Stimulated activated CD4-positive, alpha-beta T cell treated with anti-CD3 and anti-CD28 coated beads, Interleukin-12 subunit alpha, Interleukin-12 subunit beta, amount 100 ng/mL, for 24 hours (primary cell): ENCODE measurements around the gene PLCL1.

Source experiments
- DNase-seq, 2 experiments: peaks; one replicate each; pipeline ENCODE4 v3.0.0-alpha.2; 2020; ENCODE audit warnings: low read depth in 2 of 2

PLCL1 gene

DNA sequence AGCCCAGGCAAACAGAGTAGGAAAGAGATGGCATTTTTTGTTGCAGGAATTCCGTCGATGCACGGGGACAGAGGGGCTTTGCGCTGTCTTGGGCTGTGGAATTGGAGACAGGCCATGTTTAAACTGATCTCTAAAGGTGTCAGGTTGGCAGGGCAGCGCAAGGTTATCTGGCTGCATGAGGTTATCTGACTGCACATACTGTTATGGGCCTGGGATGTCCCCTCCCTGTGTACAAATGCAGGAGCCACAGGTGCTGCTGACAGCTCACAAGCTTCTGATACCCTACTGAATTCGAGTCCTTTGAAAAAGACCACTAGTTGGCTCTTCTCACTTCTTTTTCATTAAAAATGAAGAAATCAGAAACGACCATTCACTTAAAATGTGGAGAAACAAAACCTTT, 255.4 kb downstream of the PLCL1 start:
- DNase-seq: no peak

DNA sequence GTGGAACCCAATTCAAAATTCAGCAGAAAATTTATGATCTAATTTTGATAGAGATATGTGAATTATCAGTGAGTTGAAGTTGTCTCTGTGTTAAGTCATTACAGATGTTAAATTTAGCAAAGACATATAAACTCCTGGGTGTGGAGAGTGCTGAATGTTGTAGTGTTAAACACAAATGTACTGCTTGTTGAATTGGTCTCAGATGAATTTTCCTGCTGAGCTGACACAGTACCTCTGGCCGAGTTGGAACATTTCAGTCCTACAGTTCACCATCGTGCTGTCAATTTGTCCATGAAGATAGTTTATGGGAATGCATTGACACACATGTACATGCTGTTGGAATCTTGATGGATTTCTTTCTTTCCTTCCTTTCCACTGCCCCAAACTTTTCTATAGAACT, 255.9 kb downstream of the PLCL1 start:
- DNase-seq: no peak

DNA sequence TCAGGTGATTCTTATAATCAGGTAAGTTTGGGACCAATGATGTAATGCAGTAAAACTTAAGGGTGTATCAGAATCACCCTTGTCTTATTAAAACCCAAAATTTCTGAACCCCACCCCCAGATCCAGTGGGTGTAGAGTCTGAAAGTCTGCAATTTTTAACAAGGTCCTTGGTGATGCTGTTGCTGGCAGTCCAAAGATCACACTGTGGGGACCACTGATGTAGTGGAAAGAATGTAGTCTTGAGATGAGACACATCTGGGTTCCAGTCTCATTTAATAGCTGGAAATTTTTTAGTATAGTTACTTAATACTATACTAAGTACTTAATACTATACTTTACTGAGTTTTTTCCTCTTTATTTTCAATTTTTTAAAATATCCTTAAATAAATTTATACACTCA, 258.4 kb downstream of the PLCL1 start:
- no peak for DNase-seq

DNA sequence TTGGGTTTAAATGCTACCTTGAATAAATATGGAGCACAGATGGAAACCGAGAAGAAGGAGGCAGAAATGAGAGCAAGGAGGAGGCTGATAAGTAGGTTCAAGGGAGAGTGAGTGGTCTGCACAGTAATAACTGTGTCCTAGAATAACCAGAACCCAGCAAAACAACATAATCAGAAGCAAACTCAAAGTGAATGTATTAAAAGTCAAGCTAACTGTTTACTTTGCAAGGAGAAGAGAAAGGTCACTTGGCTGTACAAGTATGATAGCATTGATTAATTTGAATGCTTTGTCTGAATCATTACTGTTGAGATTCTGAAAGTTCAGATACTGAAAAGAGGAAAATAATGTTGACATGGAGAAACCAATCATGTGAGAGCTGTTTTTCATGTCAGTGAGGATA, 258.8 kb downstream of the PLCL1 start:
- DNase-seq: no peak

DNA sequence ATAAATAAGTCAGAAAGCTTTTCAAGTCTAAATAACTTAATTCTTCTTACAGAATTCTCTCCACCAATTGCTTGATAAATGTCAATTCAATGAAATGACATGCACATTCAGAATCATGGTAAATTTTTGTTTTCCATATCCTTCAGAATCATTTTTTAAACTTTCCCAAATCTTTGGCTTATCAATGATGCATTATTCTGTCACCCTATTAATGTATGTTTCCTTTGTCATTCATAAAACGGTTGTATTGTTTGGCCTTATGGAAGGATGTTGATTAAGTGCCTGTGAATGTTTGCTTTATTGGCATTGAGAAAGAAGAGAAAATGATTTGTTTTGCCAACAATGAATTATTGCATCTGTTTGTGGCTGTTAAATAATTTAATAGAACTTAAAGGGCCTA, 260.9 kb downstream of the PLCL1 start:
- no peak for DNase-seq

DNA sequence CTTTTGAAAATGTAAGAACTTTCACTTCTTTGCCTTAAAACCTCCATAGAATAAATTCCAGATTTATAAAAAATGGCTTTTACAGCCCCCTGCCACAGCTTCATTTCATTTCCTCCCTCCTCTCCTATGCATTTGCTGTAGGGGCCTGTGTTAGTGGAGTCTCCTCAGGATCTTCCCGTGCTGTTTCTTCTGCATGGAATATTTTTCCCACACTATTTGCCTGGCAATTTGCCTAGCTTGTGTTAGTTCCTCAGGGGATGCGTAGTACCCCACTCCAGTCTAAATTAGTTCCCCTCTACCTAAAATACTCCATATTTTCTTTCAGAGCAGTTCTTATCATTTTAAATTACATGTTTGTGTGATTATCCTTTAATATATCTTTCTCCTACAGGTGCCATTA, 262.2 kb downstream of the PLCL1 start:
- DNase-seq: no peak

DNA sequence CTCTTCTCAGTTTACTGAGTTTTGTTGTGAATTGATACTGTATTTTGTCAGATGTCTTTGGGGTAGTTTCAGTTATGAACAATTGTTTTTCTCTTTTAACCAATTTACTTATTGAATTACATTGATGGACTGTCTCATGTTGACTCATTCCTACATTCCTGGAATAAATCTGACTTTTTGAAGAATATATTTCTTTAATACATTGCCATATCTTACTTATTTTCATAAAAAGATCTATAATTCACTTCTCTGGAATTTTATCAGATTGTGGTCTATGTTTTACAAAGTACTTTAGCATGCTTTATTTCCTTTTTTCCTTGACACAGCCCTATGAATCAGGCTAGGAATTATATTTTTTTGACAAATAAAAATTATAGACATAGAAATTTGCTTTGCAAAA, 268.3 kb downstream of the PLCL1 start:
- no peak for DNase-seq

DNA sequence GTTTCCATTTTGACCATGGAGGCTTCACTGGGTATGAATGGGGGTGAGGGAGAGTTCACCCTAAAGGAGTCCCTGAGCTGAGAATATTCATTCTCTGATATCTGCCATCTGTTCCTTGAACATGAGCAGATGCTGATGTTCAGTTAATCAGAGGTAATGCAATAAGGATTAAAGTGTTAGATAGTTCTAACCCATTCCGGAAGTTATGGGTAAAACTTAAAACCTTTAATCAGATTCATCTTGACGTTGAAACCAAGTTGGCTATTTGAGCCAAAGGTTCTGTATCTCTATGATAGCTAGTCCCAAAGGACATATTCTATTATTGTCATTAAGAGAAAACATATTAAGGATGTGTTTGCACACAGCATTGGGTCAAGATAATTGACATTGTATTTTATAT, 268.9 kb downstream of the PLCL1 start:
- DNase-seq: no peak

DNA sequence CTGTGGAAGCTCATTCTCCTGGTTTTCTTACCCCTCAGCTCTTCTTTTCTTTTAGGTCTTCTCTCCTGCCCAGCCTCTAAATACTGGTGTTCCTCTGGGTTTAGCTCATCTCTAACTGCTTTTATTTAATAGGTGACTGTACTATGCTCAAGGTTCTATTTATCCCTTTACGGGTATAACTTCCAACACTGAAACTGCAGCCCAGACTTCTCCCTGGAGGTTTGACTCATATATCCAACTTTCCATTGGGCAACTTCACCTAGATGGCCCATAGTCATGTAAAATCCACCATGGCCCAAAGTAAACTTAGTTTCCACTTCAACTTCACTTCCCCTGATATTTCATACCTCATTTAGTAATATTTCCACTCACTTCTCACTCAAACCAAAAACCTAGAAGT, 273.1 kb downstream of the PLCL1 start:
- DNase-seq: no peak

DNA sequence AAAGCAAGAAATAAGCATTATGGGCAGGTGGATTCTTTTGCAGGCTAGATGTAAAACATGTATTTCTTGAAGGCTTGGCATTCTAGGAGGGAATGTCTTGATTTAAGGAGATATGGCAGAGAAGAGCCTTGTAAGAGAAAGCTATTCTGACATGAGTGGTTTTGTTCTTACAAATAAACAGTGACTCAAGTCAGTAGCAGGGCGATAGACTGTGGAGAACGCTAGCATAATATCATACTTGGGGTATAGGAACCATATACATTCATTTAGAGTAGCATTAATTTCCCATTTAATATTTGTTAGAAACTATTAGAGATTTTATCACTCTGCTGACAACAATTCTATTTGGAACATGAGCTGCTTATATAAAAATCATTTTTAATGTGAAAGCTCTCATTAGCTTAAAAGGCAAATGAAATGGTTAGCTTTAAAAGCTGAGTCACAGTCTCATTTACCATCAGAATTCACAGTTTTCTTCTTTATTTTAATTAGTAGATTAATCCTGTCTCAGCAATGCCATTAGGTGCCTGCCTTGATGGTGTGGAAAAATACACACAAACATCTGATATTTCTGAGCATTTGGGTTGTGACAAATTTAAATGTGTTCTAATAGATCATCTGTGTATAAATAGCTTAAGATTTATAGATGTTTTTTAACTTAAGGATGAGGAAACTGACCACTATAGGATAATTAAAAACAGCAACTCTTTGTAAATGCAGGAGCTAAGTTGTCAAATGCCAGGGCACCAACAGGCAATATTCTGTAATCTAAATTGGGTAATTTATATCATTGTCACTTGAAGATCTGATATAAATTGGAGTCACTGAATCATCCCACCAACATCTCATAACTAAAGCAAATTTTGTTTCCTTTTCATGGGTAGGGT, 276.7 kb downstream of the PLCL1 start:
- DNase-seq: no peak

DNA sequence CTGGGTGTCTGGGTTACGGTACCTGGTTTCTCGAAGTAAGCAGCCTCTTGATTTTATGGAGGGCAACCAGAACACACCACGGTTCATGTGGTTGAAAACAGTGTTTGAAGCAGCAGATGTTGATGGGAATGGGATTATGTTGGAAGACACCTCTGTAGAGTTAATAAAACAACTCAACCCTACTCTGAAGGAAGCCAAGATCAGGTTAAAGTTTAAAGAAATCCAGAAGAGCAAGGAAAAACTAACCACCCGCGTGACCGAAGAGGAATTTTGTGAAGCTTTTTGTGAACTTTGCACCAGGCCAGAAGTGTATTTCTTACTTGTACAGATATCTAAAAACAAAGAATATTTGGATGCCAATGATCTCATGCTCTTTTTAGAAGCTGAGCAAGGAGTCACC, 279.8 kb downstream of the PLCL1 start:
- DNase-seq: no peak

DNA sequence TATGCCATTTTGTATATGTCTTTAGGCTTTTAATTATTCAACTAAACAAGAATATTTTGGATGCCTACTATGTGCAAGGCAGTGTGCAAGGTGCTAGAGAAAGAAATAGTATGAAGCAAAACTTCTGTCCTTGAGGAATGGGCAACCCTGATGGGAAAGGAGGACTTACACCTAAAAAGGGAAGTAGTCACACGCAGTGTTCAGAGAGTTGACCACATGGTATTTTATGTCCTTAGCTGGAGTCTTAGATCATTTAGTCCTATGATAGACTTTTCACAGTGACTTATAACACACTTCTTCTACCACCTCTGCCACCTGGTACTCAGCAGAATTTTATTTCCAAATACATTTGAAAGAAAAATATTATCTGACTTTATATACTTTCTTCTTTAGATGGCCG, 291.6 kb downstream of the PLCL1 start:
- no peak for DNase-seq

DNA sequence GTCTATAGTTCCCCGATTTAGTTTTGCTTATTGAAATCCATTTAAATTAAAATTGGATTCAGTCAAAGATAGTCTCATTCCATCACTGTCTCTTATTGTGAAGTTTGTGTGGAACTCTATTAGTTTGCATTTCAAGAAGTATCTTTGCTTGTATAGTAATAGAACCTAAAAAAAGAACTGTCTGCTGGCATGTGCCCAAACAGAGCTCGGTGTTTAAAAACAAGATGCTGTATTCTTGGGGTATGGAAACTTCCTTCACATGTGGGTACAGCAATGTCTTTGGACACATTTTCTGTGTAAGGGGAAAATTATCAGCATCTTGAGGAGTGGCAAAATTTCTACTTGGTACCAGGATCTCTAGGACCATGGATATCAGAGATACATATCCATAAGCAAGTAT, 292.6 kb downstream of the PLCL1 start:
- no peak for DNase-seq

DNA sequence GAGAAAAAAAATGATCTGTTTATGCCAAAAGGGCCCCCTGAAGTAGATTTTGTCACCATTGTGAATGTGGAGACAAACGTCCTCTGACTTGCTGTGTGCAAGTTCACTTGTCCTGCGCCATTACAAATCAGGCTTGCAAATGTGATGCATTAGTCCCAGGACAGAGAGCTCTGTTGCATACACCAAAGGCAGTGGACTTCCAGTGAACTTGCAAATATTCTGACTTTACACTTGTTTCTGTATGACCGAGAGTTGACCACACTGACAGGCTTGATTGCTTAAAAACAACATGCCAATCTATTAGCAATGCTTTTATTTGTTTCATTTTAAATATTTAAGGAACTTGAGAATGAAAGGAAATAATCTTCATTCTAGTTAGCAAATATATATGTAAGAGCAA, 293.2 kb downstream of the PLCL1 start:
- DNase-seq: no peak

DNA sequence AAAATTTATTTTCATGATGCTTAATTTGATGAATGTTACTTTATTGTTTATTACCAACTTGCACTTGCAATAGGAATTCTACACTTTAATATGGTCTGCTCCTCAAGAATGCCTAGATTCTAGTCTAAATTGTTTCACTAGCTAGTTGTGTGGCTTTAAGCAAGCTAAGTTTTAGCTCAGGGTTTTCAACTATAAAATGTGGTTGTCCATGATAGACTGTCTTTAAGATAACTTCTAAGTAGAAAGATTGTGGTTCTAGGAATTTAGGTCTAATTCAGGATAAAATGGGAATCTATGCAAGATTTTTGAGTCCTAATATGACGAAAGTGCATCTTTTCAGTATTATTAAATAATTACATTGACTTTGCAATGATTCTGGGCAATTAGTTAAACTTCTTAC, 294.0 kb downstream of the PLCL1 start:
- no peak for DNase-seq

DNA sequence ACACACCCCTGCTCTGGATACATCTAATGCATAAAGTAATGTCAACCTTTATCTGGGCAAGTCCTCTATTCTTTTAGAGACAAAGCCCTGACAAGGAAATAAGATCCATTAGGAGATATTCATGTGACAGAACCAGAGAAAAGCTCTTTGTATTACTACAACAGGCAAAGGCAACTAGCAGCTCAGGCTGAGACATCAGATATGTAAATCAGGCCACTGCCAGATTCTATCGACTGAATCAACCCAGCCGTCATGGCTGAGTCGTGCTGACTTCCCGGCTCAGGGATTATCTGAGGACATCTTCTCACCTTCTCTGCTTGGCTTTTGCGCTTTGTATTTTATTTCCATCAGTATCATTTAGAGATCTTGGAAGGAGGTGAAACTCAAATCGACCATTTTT, 294.5 kb downstream of the PLCL1 start:
- no peak for DNase-seq

DNA sequence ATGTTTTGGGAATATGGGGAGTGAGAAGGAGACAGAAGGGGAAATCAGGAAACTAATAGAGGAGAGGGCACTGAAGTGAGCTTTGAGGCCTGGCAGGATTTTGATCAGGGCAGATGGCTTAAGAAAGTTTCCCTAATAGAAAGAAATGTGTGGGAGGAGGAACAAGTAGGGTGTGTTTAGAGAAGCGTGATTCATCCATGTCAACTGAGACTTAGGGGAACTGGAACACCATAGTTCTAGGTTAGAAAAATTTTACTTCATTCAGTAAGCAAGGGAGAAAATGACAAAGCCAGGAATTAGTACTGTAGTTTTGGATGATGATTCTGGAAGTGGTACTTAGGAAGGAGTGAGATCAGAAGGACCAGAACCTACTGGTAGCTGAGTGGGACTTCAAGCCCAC, 296.0 kb downstream of the PLCL1 start:
- no peak for DNase-seq

DNA sequence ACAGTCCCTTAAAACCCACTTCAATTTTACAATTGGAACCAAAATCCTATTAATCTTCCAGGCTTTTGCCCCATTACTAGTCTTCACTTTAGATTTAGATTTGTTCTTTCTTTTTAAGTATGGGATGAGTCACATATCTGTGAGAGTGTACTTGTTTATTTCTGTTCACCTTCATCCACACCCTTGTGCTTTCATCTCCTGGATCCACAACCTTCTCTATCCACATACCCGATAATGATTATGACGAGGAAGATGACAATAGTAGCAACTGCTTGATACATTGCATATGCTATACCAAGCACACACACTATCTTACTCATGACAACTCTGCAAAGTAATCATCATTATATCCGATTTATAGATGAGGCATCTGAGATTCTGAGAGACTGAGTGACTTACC, 297.3 kb downstream of the PLCL1 start:
- DNase-seq: no peak

DNA sequence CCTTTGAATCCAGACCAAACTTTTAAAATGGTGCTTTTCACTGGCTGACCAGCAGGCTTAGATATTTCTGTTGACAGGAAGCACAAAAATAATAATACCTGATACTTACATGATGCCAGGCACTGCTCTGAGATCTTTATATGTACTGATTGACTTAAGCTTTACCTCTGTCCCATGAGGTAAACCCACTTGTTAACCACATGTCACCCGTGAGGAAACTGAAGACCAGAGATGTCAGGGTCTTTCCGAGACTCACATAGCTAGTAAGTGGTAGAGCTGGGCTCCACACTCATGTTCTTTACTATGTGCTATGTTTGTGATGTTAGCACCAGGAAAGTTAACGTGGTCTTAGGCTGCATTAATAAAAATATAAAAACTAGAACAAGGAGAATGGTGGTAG, 297.7 kb downstream of the PLCL1 start:
- no peak for DNase-seq

DNA sequence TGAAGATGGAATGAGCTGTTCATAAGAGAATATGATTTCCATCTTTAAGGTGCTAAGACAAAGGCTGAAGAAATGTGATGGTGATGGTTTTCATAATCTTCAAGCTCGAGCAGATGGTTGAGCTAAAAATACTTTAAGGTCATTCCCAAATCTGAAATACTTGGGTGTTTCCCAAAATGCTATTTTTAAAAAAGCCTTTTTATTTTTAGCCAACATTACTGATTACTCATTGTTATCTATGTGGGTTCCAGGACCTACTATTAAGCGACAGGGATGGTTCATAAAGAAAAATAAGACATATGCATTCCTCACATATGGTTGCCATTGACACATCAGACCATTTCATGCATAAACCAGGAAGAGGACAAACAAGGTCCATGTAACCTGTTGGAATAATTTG, 298.5 kb downstream of the PLCL1 start:
- DNase-seq: no peak

DNA sequence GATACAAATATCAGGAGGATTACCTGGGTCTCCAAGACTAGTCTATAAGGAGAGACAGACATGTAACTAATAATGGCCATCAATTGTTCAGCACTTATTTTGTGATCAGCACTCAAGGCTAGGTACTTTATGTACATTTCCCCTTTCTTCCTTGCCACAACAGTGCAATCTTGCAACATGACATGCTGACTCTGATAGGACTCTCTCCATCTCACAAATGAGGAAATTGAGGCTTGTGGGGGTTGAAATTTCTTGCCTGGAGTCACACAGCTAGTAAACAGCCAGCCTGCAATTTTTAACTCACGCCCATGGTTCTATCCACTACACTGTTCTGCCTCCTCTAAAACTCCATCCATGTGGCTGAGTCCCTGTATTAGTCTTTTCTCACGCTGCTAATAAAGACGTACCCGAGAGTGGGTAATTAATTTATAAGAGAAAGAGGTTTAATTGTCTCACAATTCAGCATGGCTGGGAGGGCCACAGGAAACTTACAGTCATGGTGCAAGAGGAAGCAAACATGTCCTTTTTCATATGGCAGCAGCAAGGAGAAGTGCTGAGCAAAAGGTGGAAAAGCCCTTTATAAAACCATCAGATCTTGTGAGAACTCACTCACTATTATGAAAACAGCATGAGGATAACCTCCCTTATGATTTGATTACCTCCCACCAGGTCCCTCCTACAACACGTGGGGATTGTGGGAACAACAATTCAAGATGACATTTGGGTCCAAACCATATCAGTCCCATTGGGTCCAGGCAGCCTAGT, 302.4 kb downstream of the PLCL1 start:
- no peak for DNase-seq

DNA sequence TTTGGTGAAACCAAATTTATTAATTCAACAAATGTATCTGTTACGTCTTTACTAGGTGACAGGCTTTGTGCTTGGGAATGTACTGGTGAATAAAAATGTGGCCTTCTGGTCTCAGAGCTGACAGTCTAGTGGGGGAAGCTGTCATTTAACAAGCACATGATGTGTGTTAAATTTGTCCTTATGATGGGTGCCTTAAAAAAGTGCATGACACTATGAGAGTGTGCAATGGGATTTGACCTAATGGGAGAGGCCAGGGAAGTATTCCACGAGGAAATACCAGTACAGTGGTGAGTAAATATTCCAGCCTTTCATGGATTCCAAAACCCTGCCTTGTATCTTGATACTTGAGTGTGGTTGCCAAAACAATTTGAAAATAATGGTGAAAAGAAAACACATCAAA, 308.9 kb downstream of the PLCL1 start:
- no peak for DNase-seq

DNA sequence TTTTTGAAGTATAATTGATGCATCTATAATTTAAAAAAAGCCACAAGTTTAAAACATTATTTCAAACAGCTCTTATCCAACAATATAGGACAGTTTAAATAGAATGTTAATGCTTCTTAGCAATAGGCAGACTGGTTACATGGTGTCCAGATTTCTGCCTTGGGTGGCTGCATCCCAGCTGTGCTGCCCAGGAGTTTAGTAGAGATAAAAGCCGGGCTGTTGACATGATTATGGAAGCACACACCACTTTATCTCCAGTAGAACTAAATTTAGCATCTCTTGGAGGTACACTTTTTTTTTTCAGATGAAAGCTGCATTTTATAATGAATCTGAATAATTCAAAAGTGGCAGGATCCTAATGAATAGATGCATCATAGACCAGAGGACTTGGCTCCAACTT, 309.7 kb downstream of the PLCL1 start:
- no peak for DNase-seq
